RWPE2 (cell line): ENCODE results near the gene KCNJ12.
"Not testable (repeated sequence)": the region's sequence is repeated elsewhere in the genome, so short reads cannot be mapped to it uniquely, and the experiment has no call there.

ENCODE experiments used
- ATAC-seq: fragments of 200-7000 bp; cut with Tn5 transposase; 3 replicates; pipeline ENCODE4 v1.9.1; 2021; ENCODE audit warnings: low read depth
- DNase-seq: peaks from one replicate; pipeline ENCODE4 v3.0.0-alpha.2; 2020; ENCODE audit warnings: low spot score
- H3K27ac ChIP-seq: fragments of 450-650 bp; 2 replicates; pipeline ENCODE4 v1.5.1; 2017; ENCODE audit warnings: mild to moderate bottlenecking; ENCODE audit not compliant: poor library complexity, severe bottlenecking
- H3K27me3 ChIP-seq: fragments of 250-450 bp; sonication (Bioruptor Pico); 2 replicates; pipeline ENCODE4 v1.5.1; 2021; ENCODE audit warnings: mild to moderate bottlenecking, moderate library complexity; ENCODE audit not compliant: insufficient read depth, poor library complexity, severe bottlenecking
- H3K36me3 ChIP-seq: fragments of 250-450 bp; sonication (Bioruptor Pico); 2 replicates; pipeline ENCODE4 v1.5.1; 2020; ENCODE audit warnings: low read depth, mild to moderate bottlenecking, moderate library complexity
- H3K4me1 ChIP-seq: fragments of 250-450 bp; sonication (Bioruptor Pico); 2 replicates; pipeline ENCODE4 v1.5.1; 2021; ENCODE audit warnings: mild to moderate bottlenecking, moderate library complexity; ENCODE audit not compliant: insufficient read depth, poor library complexity, severe bottlenecking
- H3K4me3 ChIP-seq: fragments of 250-450 bp; sonication (Bioruptor Pico); 2 replicates; pipeline ENCODE4 v1.5.1; 2021; ENCODE audit warnings: mild to moderate bottlenecking, moderate library complexity; ENCODE audit not compliant: severe bottlenecking
- H3K9me3 ChIP-seq: fragments of 250-450 bp; sonication (Bioruptor Pico); 2 replicates; pipeline ENCODE4 v1.5.1; 2021; ENCODE audit warnings: mild to moderate bottlenecking, moderate library complexity; ENCODE audit not compliant: severe bottlenecking
- TF ChIP-seq, protein P1 (sequence below): fragments of 450-650 bp; IDR thresholded peaks from one replicate; pipeline ENCODE4 v1.5.1; 2017; ENCODE audit warnings: mild to moderate bottlenecking, moderate library complexity; ENCODE audit not compliant: poor library complexity, severe bottlenecking

Gene KCNJ12

DNA sequence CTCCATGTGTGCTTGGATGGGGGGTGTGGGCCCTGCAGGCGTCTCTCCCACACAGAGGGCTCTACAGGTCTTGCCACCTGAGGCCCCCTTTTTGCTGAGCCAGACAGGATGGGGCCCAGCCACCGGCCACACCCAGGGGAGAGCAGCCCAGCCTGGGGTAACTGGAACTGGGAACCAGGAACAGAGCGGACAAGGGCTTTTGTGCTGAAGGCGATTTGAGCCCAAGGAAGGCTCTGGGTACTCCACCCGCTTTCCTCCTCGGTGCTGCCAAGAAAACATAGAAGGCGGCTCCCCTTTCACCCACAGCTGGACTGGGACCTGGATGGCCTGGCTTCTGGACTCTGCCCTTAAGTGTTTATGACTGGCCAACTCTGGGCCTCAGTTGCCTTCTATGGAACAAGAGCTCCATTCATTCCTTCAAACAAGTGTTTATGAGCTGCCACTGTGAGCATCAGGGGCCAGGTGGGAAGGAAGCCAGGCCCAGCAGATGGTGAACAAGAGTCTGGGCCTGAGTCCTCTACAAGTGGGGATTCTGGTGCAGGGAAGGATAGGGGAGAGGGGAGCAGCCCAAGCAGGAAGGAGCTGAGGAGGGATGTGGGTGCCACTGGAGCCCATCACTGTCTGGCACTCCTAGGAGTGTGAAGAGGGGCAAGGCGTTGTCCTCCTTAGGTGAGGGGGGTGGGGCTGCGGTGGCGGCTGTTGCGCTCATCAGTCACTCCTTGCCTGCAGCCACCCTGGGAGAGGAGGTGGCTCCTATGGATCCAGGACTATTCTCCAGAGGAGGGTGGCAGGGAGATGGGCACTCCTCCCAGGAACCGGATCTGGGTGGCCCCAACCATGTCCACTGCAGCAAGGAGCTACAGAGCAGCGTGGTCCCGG, 46.4 kb downstream of the KCNJ12 start:
- H3K4me3 ChIP-seq, H3K9me3 ChIP-seq, ATAC-seq, H3K4me1 ChIP-seq, H3K27ac ChIP-seq, H3K36me3 ChIP-seq, H3K27me3 ChIP-seq, DNase-seq: not testable (repeated sequence)

DNA sequence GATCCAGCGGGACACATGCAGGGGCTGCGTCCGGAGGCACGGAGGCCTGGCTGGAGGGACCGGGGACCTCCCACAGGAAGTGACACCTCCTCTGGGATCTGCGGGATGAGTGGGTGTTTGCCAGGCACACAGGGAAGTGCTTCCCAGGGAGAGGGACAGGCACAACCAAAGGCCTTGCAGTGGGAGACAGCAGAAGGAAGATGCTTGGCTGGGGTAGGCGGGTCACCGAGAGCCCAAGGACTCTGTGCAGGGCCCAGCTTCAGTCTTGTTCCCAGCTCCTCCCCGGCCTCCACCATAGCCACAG, 47.0 kb downstream of the KCNJ12 start:
- H3K4me1 ChIP-seq, ATAC-seq, H3K9me3 ChIP-seq, H3K4me3 ChIP-seq, H3K27me3 ChIP-seq, DNase-seq, H3K27ac ChIP-seq, H3K36me3 ChIP-seq: not testable (repeated sequence)

DNA sequence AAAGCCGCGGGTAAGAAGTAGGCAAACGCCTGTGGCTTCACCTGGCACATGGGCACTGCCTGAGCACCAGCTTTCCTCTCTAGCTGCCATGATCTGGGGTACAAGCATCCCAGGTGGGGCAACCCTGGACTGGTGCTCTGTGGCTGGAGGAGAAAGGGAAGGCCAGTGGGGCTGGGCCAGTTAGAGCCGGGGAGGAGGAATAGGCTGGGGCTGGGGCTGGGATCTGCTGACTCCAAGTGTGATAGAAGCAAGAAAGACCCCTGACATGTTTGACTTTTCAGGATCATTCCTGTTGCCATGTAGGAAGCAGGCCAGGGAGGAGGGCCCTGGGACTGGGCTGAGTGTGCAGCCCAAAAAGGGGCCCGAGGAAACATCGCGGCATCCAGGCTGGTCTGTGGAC, 48.5 kb downstream of the KCNJ12 start:
- ATAC-seq, H3K4me3 ChIP-seq, H3K27me3 ChIP-seq, H3K4me1 ChIP-seq, H3K27ac ChIP-seq, DNase-seq, H3K9me3 ChIP-seq, H3K36me3 ChIP-seq: not testable (repeated sequence)

DNA sequence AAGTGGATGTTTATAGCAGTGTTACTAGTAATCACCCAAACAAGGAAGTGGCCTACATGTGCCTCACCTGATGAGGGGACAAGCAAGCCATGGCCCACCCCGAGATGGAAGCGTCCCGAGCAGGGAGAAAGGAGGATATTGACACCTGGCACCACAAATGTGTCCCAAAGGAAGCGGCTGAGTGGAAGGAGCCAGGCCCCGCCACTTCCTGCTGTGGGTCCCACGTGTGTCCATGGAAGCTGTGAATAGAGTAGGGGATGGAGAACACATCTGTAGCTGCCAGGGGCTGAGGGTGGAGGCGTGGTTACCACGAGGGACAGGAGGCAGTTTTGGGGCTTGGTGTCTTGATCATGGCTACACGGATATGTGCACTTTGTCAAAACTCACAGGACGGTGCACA, 49.2 kb downstream of the KCNJ12 start:
- no peaks in the 10 kb centered on the region for H3K4me1 ChIP-seq
- no peak for DNase-seq
- no peak for ATAC-seq
- H3K9me3 ChIP-seq: no peaks in the 10 kb centered on the region
- no peaks in the 10 kb centered on the region for H3K27me3 ChIP-seq
- TF ChIP-seq, protein P1, sequence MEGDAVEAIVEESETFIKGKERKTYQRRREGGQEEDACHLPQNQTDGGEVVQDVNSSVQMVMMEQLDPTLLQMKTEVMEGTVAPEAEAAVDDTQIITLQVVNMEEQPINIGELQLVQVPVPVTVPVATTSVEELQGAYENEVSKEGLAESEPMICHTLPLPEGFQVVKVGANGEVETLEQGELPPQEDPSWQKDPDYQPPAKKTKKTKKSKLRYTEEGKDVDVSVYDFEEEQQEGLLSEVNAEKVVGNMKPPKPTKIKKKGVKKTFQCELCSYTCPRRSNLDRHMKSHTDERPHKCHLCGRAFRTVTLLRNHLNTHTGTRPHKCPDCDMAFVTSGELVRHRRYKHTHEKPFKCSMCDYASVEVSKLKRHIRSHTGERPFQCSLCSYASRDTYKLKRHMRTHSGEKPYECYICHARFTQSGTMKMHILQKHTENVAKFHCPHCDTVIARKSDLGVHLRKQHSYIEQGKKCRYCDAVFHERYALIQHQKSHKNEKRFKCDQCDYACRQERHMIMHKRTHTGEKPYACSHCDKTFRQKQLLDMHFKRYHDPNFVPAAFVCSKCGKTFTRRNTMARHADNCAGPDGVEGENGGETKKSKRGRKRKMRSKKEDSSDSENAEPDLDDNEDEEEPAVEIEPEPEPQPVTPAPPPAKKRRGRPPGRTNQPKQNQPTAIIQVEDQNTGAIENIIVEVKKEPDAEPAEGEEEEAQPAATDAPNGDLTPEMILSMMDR: no peak
- no peaks in the 10 kb centered on the region for H3K36me3 ChIP-seq
- no peak overlapping the region for H3K4me3 ChIP-seq
- no peak overlapping the region for H3K27ac ChIP-seq

DNA sequence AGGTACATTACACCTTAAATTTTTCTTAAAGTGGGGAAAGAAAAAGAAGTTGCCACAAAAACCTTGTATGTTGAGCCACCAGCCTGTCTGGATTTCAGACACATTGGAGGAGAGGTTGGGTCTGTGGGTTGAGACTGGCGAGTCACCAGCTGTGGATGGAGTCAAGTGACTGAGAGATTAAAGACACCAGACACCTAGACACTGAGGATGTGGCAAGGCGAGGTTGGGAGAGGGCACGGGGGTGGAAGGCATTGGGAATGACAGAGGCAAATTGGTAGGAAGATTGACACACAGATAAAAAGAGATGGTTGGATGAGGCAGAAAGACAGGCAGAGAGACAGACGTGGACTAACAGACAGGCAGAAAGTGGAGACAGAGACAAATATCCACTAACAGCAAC, 49.6 kb downstream of the KCNJ12 start:
- TF ChIP-seq, protein P1: no peak
- no peak overlapping the region for H3K4me3 ChIP-seq
- ATAC-seq (no peak), DNase-seq (no peak)
- no peak overlapping the region for H3K27ac ChIP-seq
- H3K27me3 ChIP-seq: no peaks in the 10 kb centered on the region
- no peaks in the 10 kb centered on the region for H3K9me3 ChIP-seq
- H3K4me1 ChIP-seq: no peaks in the 10 kb centered on the region
- H3K36me3 ChIP-seq: no peaks in the 10 kb centered on the region

DNA sequence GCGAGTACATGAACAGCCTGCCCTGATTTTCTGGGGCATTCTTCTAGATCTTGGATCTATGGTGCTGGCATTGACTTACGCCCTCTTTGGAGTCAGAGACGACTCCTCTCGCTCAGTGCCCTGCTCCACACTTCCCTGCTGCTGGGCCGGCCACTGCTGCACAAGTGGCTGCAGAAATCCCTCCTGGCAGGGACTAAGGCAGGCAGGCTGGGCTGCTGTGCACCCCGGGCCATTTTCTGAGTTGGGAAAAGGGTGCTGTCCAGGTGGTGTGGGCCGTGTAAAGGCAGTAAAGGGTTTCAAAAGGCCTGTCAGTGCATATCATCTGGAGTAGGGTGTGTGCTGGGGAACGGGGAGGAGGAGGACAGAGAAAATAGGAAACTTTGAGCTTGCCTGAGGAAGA, 50.1 kb downstream of the KCNJ12 start:
- not testable (repeated sequence) for H3K27ac ChIP-seq, H3K4me1 ChIP-seq, H3K36me3 ChIP-seq, H3K9me3 ChIP-seq, DNase-seq, H3K4me3 ChIP-seq, H3K27me3 ChIP-seq, ATAC-seq

DNA sequence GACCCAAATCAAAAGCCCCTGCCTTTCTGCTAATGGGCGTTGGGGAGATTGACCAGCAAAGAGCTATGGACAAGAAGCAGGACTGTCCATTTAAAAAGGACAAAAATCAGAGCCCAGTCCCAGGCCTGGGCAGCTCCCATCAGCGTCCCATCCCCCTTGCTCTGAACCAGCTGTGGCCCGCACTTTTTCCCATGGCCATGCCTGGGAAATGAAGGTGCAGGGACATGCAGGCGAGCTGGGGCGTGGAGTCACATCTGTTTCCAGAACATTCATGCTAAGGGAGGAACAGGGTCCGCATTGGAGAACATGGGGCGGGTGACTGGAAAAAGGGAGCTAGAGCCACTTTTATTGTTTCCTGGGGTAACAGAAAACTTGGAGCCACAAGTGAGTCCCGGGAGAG, 50.7 kb downstream of the KCNJ12 start:
- ATAC-seq, H3K27ac ChIP-seq, H3K9me3 ChIP-seq, H3K27me3 ChIP-seq, H3K4me3 ChIP-seq, H3K4me1 ChIP-seq, DNase-seq, H3K36me3 ChIP-seq: not testable (repeated sequence)

DNA sequence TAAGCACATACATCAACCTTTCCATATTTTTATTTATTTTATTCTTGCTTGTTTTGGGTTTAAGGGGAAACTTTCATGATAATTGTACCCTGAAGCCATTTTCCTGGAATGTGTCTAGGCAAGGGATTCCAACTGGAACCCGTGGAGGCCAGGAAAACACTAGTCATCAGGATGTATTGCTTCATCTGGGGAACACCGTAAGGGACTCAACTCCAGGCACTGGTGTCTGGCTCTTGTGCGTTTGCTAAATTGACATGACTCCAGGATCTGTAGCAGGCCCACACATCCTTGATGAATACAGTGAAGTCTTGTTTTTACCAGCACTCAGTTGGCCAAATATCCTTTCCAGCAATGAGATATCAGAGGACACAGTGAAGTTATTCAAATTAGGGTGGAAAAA, 51.6 kb downstream of the KCNJ12 start:
- ATAC-seq, H3K9me3 ChIP-seq, H3K36me3 ChIP-seq, H3K27ac ChIP-seq, H3K27me3 ChIP-seq, H3K4me3 ChIP-seq, H3K4me1 ChIP-seq, DNase-seq: not testable (repeated sequence)

DNA sequence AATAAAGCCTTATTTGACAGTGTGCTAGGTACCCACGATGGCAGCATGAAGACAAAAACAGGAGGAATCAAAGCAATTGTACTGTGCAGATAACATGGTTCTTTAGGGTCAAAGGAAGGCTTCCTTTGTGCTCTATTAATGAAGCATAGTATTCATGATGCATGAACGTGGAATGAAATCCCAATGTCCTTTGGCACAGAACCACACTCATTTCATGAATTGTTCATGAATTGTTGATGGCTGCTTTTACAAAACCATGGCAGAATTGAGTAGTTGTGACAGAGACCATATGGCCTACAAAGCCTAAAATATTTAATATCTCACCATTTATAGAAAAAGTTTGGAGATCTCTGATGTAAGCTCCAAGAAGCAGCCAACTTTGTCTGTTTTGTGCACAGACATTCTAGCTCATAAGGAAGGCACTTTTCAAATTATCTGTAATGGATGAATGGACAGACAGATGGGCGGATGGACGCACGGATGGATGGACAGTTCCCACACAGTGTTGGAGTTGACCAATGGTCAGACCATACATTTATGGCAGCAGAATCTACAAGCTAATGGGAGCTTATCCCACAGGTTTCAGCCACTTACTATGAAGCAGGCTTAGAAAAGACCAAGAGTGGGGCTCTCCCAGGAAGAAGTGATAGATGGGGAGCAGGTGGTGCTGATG, 52.7 kb downstream of the KCNJ12 start:
- DNase-seq, ATAC-seq: not testable (repeated sequence)

More for the DNA sequence above, 52.7 kb downstream of the KCNJ12 start:
- not testable (repeated sequence) for H3K36me3 ChIP-seq, H3K27ac ChIP-seq, H3K4me1 ChIP-seq, H3K9me3 ChIP-seq, H3K4me3 ChIP-seq, H3K27me3 ChIP-seq
